HEK293 (cell line): Measurements from ENCODE around the gene COL18A1.

Experiments used
- CTCF ChIA-PET: fragments of 350-600 bp; formaldehyde crosslinking; extraction: SDS; loops from one replicate; lab custom pipeline; 2021; ENCODE audit warnings: antibody characterized with exemption; lab: Yijun Ruan, JAX
- POLR2A ChIA-PET: fragments of 300-600 bp; formaldehyde crosslinking; extraction: SDS; loops from one replicate; lab custom pipeline; 2020; ENCODE audit warnings: antibody characterized with exemption, inconsistent platforms; lab: Yijun Ruan, JAX
- H3K27ac ChIP-seq: fragments of 200-500 bp; sonication (Bioruptor generic); 2 replicates; pipeline ENCODE4 v1.5.1; 2014; ENCODE audit warnings: low read depth, low read length, control low read depth, inconsistent platforms; ENCODE audit errors: extremely low read depth
- H3K36me3 ChIP-seq, 2 experiments: fragments of 200-500 bp in 1 of 2; sonication (Bioruptor generic) in 1 of 2; 1 replicate in 1 of 2; 2 replicates in 1 of 2; pipeline ENCODE4 v1.5.1; 2014 to 2017; ENCODE audit warnings: inconsistent platforms in 2 of 2, low read length in 2 of 2; ENCODE audit not compliant: control insufficient read depth in 2 of 2, insufficient read depth in 1 of 2
- H3K4me1 ChIP-seq: fragments of 200-500 bp; sonication (Bioruptor generic); 2 replicates; pipeline ENCODE4 v1.5.1; 2014; ENCODE audit warnings: mild to moderate bottlenecking, low read length, inconsistent platforms; ENCODE audit not compliant: control insufficient read depth, insufficient read depth
- H3K4me3 ChIP-seq: 2 replicates; pipeline ENCODE4 v1.5.1; 2011; ENCODE audit warnings: low read depth, mild to moderate bottlenecking, control low read depth, low read length, moderate library complexity
- H3K9me3 ChIP-seq: fragments of 200-500 bp; sonication (Bioruptor generic); 2 replicates; pipeline ENCODE4 v1.5.1; 2014; ENCODE audit warnings: low read depth, low read length, inconsistent platforms; ENCODE audit not compliant: control insufficient read depth, insufficient read depth
- GFI1B ChIP-seq: fragments of 450-650 bp; formaldehyde crosslinking; IDR thresholded peaks from 2 replicates; pipeline ENCODE4 v1.5.1; 2016; ENCODE audit warnings: missing biosample characterization, missing genetic modification characterization
- KLF9 ChIP-seq: fragments of 450-650 bp; formaldehyde crosslinking; IDR thresholded peaks from 2 replicates; pipeline ENCODE4 v1.5.1; 2016; ENCODE audit warnings: missing biosample characterization, missing genetic modification characterization, low read depth
- OSR2 ChIP-seq: fragments of 450-650 bp; formaldehyde crosslinking; IDR thresholded peaks from 2 replicates; pipeline ENCODE4 v1.5.1; 2016; ENCODE audit warnings: missing biosample characterization, missing genetic modification characterization
- OVOL3 ChIP-seq: fragments of 450-650 bp; formaldehyde crosslinking; IDR thresholded peaks from 2 replicates; pipeline ENCODE4 v1.5.1; 2016; ENCODE audit warnings: missing biosample characterization, missing genetic modification characterization
- SP3 ChIP-seq: fragments of 450-650 bp; formaldehyde crosslinking; IDR thresholded peaks from 2 replicates; pipeline ENCODE4 v1.5.1; 2016; ENCODE audit warnings: missing biosample characterization, missing genetic modification characterization
- TSHZ1 ChIP-seq: fragments of 450-650 bp; formaldehyde crosslinking; IDR thresholded peaks from 2 replicates; pipeline ENCODE4 v1.5.1; 2016; ENCODE audit warnings: missing biosample characterization, missing genetic modification characterization, borderline replicate concordance
- WT1 ChIP-seq: fragments of 450-650 bp; formaldehyde crosslinking; IDR thresholded peaks from 2 replicates; pipeline ENCODE4 v1.5.1; 2016; ENCODE audit warnings: missing biosample characterization, missing genetic modification characterization
- ZNF112 ChIP-seq: fragments of 450-650 bp; formaldehyde crosslinking; IDR thresholded peaks from 2 replicates; pipeline ENCODE4 v1.5.0; 2017; ENCODE audit warnings: missing biosample characterization, missing genetic modification characterization
- ZNF19 ChIP-seq: fragments of 450-650 bp; formaldehyde crosslinking; IDR thresholded peaks from 2 replicates; pipeline ENCODE4; 2016; ENCODE audit warnings: missing biosample characterization, missing genetic modification characterization, low read depth
- ZNF223 ChIP-seq: fragments of 450-650 bp; formaldehyde crosslinking; IDR thresholded peaks from 2 replicates; pipeline ENCODE4 v1.5.1; 2016; ENCODE audit warnings: missing biosample characterization, missing genetic modification characterization
- ZNF26 ChIP-seq: fragments of 450-650 bp; formaldehyde crosslinking; IDR thresholded peaks from 2 replicates; pipeline ENCODE4 v1.5.1; 2016; ENCODE audit warnings: missing biosample characterization, missing genetic modification characterization
- ZNF292 ChIP-seq: fragments of 450-650 bp; formaldehyde crosslinking; IDR thresholded peaks from 2 replicates; pipeline ENCODE4 v1.5.1; 2016; ENCODE audit warnings: low read depth, missing biosample characterization, missing genetic modification characterization, borderline replicate concordance
- ZNF354C ChIP-seq: fragments of 450-650 bp; formaldehyde crosslinking; IDR thresholded peaks from 2 replicates; pipeline ENCODE4 v1.5.1; 2016; ENCODE audit warnings: missing biosample characterization, missing genetic modification characterization, low read depth, borderline replicate concordance
- ZNF510 ChIP-seq: fragments of 450-650 bp; formaldehyde crosslinking; IDR thresholded peaks from 2 replicates; pipeline ENCODE4 v1.5.1; 2018; ENCODE audit warnings: mild to moderate bottlenecking, missing genetic modification characterization, missing biosample characterization; ENCODE audit not compliant: insufficient replicate concordance
- ZNF521 ChIP-seq: fragments of 450-650 bp; formaldehyde crosslinking; IDR thresholded peaks from 2 replicates; pipeline ENCODE4 v1.5.1; 2017; ENCODE audit warnings: missing biosample characterization, mild to moderate bottlenecking, missing genetic modification characterization
- ZNF654 ChIP-seq: fragments of 450-650 bp; formaldehyde crosslinking; IDR thresholded peaks from 2 replicates; pipeline ENCODE4 v1.5.1; 2016; ENCODE audit warnings: low read depth, missing biosample characterization, missing genetic modification characterization
- ZNF677 ChIP-seq: fragments of 450-650 bp; IDR thresholded peaks from 2 replicates; pipeline ENCODE4 v1.5.0; 2018; ENCODE audit warnings: missing biosample characterization, mild to moderate bottlenecking, missing genetic modification characterization, moderate library complexity
- ZNF707 ChIP-seq: fragments of 450-650 bp; formaldehyde crosslinking; IDR thresholded peaks from 2 replicates; pipeline ENCODE4 v1.5.1; 2016; ENCODE audit warnings: missing biosample characterization, missing genetic modification characterization
- ZNF768 ChIP-seq: fragments of 450-650 bp; formaldehyde crosslinking; IDR thresholded peaks from 2 replicates; pipeline ENCODE4 v1.5.1; 2018; ENCODE audit warnings: missing biosample characterization, mild to moderate bottlenecking, missing genetic modification characterization
- ZNF791 ChIP-seq: fragments of 450-650 bp; formaldehyde crosslinking; IDR thresholded peaks from 2 replicates; pipeline ENCODE4 v1.5.1; 2016; ENCODE audit warnings: missing biosample characterization, missing genetic modification characterization
- ZSCAN16 ChIP-seq: fragments of 450-650 bp; formaldehyde crosslinking; IDR thresholded peaks from 2 replicates; pipeline ENCODE4 v1.5.1; 2016; ENCODE audit warnings: missing biosample characterization, missing genetic modification characterization
- ZSCAN23 ChIP-seq: fragments of 450-650 bp; formaldehyde crosslinking; IDR thresholded peaks from 2 replicates; pipeline ENCODE4 v1.5.1; 2016; ENCODE audit warnings: missing biosample characterization, missing genetic modification characterization
- TF ChIP-seq, protein P1 (sequence below): sonication (generic); formaldehyde crosslinking; IDR thresholded peaks from 2 replicates; pipeline ENCODE4 v1.8.1; 2022; ENCODE audit warnings: mild to moderate bottlenecking, moderate library complexity, missing genetic modification reagents

COL18A1 gene

GRCh38 chr21:45514311-45515021 lies 109.5 kb downstream of the COL18A1 start:
- no peak overlapping the region for H3K4me3 ChIP-seq
- TF ChIP-seq TSHZ1 (tag by site-specific recombination): no peak
- TF ChIP-seq ZNF654 (tag by site-specific recombination): no peak
- no peak for TF ChIP-seq ZNF768 (tag by site-specific recombination)
- TF ChIP-seq KLF9 (tag by site-specific recombination): no peak
- no peak for TF ChIP-seq ZNF19 (tag by site-specific recombination)
- TF ChIP-seq ZNF510 (tag by site-specific recombination): no peak
- no peak for TF ChIP-seq ZSCAN23 (tag by site-specific recombination)
- TF ChIP-seq, protein P1, sequence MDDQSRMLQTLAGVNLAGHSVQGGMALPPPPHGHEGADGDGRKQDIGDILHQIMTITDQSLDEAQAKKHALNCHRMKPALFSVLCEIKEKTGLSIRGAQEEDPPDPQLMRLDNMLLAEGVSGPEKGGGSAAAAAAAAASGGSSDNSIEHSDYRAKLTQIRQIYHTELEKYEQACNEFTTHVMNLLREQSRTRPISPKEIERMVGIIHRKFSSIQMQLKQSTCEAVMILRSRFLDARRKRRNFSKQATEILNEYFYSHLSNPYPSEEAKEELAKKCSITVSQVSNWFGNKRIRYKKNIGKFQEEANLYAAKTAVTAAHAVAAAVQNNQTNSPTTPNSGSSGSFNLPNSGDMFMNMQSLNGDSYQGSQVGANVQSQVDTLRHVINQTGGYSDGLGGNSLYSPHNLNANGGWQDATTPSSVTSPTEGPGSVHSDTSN (CRISPR knock-in tag): no peak
- TF ChIP-seq ZNF26 (tag by site-specific recombination): no peak
- TF ChIP-seq ZNF223 (tag by site-specific recombination): no peak
- no peak for TF ChIP-seq GFI1B
- TF ChIP-seq SP3: no peak
- no peak for TF ChIP-seq ZNF112
- no peak for TF ChIP-seq OSR2 (tag by site-specific recombination)
- no peak for TF ChIP-seq OVOL3
- H3K27ac ChIP-seq: no peak overlapping the region
- POLR2A ChIA-PET: no interaction called here
- no peaks in the 10 kb centered on the region for H3K9me3 ChIP-seq
- H3K4me1 ChIP-seq: no peaks in the 10 kb centered on the region
- peaks cover 7 to 53% of the 10 kb centered on the region in 2 experiments for H3K36me3 ChIP-seq
- CTCF ChIA-PET: interaction anchor here (0.9 kb wide), 1 partner anchor 306 kb away, joined by 4 read pairs; no protein-coding TSS in a partner anchor

GRCh38 chr21:45515241-45516061 lies 110.5 kb downstream of the COL18A1 start:
- peaks cover 16 to 60% of the 10 kb centered on the region in 2 experiments for H3K36me3 ChIP-seq
- H3K27ac ChIP-seq: no peak overlapping the region
- ChIA-PET POLR2A (no interaction called here), CTCF (no interaction called here)
- no peak for TF ChIP-seq WT1 (tag by site-specific recombination)
- TF ChIP-seq, protein P1 (CRISPR knock-in tag): no peak
- no peak for TF ChIP-seq ZNF707 (tag by site-specific recombination)
- TF ChIP-seq ZNF521 (tag by site-specific recombination): no peak
- TF ChIP-seq ZSCAN16 (tag by site-specific recombination): no peak
- no peak for TF ChIP-seq ZNF677
- TF ChIP-seq ZNF292 (tag by site-specific recombination): no peak
- TF ChIP-seq ZNF354C: no peak
- TF ChIP-seq SP3: no peak
- TF ChIP-seq ZNF791 (tag by site-specific recombination): no peak
- H3K4me3 ChIP-seq: no peak overlapping the region
- no peaks in the 10 kb centered on the region for H3K9me3 ChIP-seq
- no peaks in the 10 kb centered on the region for H3K4me1 ChIP-seq
